ENCODE data around the gene SLC7A1. TPM values are rescaled to one million over a fixed set of nuclear protein-coding genes. Genes with fewer than 3 reads are reported as not detected.

Gene SLC7A1
- polyA plus RNA-seq, 1 donor = 14.6 TPM

DNA sequence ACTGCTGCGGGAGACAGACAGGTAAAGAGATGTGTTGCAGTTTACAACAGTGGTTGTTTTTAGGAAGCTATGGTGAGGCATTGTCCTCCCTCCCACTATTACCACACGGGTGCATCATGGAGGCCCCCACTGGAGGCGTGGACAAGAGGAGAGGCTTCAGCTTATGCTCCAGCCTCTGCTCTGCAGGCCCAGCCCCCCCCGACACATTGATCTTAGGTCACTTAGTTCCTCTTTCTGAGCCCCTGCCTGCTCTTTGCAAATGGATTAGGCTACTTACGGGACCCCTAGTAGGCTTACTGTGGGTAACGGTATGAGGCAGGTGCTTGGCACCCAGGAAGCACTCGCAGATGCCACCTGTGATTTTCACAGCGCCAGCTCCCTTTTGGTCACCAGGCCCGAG, 123.9 kb downstream of the SLC7A1 start:
- no peaks in the 10 kb centered on the region for H3K4me1 ChIP-seq (ENCODE audit: control insufficient read depth, insufficient read depth, low read length)
- H3K27me3 ChIP-seq (ENCODE audit: control insufficient read depth, insufficient read depth, low read length) = no peaks in the 10 kb centered on the region
- DNase-seq = no peak
- WGBS (ENCODE audit: insufficient coverage, low lambda C conversion rate) = no CpG with 5 or more reads among the region's 9 CpGs
- no peak overlapping the region for H3K27ac ChIP-seq (ENCODE audit: low read length)
- H3K36me3 ChIP-seq (ENCODE audit: control insufficient read depth, insufficient read depth, low read length) = no peaks in the 10 kb centered on the region
- H3K9me3 ChIP-seq (ENCODE audit: control insufficient read depth, low read depth, low read length) = no peaks in the 10 kb centered on the region
- H3K4me3 ChIP-seq (ENCODE audit: low read length) = no peak overlapping the region

DNA sequence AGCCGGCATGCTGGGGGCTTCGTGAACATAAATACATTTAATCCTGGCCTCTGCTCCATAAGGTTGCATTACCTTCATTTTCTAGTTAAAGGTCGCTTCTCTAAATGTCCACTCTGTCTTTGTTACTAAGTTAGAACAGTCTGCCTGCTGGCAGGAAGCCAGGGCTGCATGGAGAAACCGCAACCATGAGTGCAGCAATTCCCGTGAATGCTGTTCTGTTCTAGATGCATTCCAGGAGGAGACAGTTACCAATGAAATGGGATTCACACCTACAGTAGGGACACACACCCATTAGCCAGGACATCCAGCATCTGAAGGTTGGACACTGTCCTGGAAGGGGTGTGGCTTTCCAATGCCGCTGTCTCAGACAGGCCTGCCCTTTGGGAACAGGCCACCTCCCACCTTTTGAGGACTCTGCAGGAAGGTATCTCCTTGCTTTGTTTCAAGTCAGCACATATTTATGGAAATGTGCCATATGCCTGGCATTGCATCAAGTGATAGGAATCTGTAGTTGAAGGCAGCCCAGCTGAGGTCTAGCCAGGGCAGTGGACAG, 129.7 kb downstream of the SLC7A1 start:
- no peaks in the 10 kb centered on the region for H3K36me3 ChIP-seq (ENCODE audit: control insufficient read depth, insufficient read depth, low read length)
- no peak overlapping the region for H3K27ac ChIP-seq (ENCODE audit: low read length)
- no peaks in the 10 kb centered on the region for H3K27me3 ChIP-seq (ENCODE audit: control insufficient read depth, insufficient read depth, low read length)
- no CpG with 5 or more reads among the region's 6 CpGs for WGBS (ENCODE audit: insufficient coverage, low lambda C conversion rate)
- H3K4me1 ChIP-seq (ENCODE audit: control insufficient read depth, insufficient read depth, low read length) = no peaks in the 10 kb centered on the region
- no peak overlapping the region for H3K4me3 ChIP-seq (ENCODE audit: low read length)
- H3K9me3 ChIP-seq (ENCODE audit: control insufficient read depth, low read depth, low read length) = no peaks in the 10 kb centered on the region
- DNase-seq = no peak

DNA sequence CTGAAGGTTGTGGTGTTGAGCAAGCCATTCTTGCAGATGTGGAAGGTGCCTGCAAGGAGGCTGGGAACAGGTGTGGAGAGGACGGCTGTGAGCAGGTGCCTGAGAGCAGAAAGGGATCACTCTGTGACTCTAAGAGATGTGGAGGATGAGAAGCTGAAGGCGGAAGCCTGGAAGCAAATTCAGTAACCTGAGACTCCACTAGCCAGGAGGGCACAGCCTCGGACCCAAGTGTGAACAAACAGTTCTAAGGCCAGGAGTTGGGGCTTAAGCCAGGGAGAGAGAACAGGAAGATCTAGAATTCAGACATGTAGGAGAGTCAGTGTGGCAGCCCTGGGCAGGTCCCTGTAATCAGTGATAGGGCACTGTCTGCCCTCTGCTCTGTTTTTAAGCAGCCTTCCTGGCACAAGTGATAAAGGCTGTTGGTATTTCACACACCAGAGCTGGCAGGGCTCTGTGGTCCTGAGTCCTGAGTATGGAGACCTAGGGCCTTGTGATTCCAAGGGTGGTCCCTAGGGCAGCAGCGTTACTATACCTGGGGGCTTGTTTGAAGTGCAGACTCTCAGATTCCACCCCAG, 131.3 kb downstream of the SLC7A1 start:
- no peaks in the 10 kb centered on the region for H3K36me3 ChIP-seq (ENCODE audit: control insufficient read depth, insufficient read depth, low read length)
- no peak for DNase-seq
- no peaks in the 10 kb centered on the region for H3K4me1 ChIP-seq (ENCODE audit: control insufficient read depth, insufficient read depth, low read length)
- H3K4me3 ChIP-seq (ENCODE audit: low read length) = no peak overlapping the region
- no peak overlapping the region for H3K27ac ChIP-seq (ENCODE audit: low read length)
- no peaks in the 10 kb centered on the region for H3K27me3 ChIP-seq (ENCODE audit: control insufficient read depth, insufficient read depth, low read length)
- H3K9me3 ChIP-seq (ENCODE audit: control insufficient read depth, low read depth, low read length) = no peaks in the 10 kb centered on the region
- 33% methylated on average over 1 of the region's 4 CpGs for WGBS (ENCODE audit: insufficient coverage, low lambda C conversion rate)

DNA sequence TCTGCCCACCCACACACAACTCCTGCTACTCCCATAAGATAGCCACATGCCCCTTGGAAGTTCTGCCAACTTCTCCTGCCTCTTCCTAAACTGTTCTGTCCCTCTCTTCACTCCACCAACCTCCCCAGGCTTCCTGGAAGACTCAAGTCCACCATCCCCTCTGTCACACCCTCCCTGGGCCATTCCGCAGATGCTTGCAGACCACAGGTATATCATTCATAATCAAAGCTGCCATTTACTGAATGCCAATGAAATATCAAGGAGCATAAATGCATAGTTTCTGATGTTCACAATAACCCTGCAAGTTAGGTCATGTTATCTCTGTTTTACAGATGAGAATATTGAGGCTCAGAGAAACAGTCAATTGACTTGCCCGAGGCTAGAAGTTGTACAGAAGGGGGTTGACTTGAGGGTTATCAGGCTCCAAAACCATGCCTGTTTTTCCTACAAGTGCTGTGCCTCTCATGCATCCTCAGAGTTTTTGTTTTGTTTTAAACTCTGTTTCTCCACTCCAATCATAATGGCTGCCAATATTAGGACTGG, 135.6 kb downstream of the SLC7A1 start:
- no peaks in the 10 kb centered on the region for H3K9me3 ChIP-seq (ENCODE audit: control insufficient read depth, low read depth, low read length)
- no peaks in the 10 kb centered on the region for H3K4me1 ChIP-seq (ENCODE audit: control insufficient read depth, insufficient read depth, low read length)
- H3K27me3 ChIP-seq (ENCODE audit: control insufficient read depth, insufficient read depth, low read length) = no peaks in the 10 kb centered on the region
- H3K27ac ChIP-seq (ENCODE audit: low read length) = no peak overlapping the region
- H3K4me3 ChIP-seq (ENCODE audit: low read length) = no peak overlapping the region
- DNase-seq = no peak
- WGBS (ENCODE audit: insufficient coverage, low lambda C conversion rate) = no CpG with 5 or more reads among the region's 2 CpGs
- no peaks in the 10 kb centered on the region for H3K36me3 ChIP-seq (ENCODE audit: control insufficient read depth, insufficient read depth, low read length)
